Pancreas (tissue), 10 donors: Measurements from ENCODE around the gene ARL9. TPM values are rescaled to one million over a fixed set of nuclear protein-coding genes. Genes with fewer than 3 reads are reported as not detected.

Source experiments
- ATAC-seq, 4 donors: fragments of 200-7000 bp; cut with Tn5 transposase; one replicate each; pipeline versions ENCODE4 v1.8.0 to v1.9.1; 2020; ENCODE audit warnings: mild to moderate bottlenecking in 4 of 4, moderate library complexity in 4 of 4
- DNase-seq, 6 donors: peaks; one replicate each; pipeline ENCODE4 v3.0.0-alpha.2; 2020
- FAIRE-seq: peaks from 2 replicates; lab custom pipeline; 2012; peaks lifted over from hg19 to GRCh38; lab: Jason Lieb, UNC
- H3K27ac ChIP-seq, 4 donors: fragments of 200-600 bp; sonication (generic); 1 replicate in 3 of 4; 2 replicates in 1 of 4; pipeline versions ENCODE4 v1.5.0 to v1.8.0; 2020
- H3K27me3 ChIP-seq, 4 donors: fragments of 200-600 bp; one replicate each; pipeline ENCODE4 v1.8.0; 2021
- H3K36me3 ChIP-seq, 3 donors: fragments of 200-600 bp; sonication (generic) in 1 of 3; one replicate each; pipeline versions ENCODE4 v1.5.0 to v1.8.0; 2020 to 2021
- H3K4me1 ChIP-seq, 3 donors: fragments of 200-600 bp; one replicate each; pipeline ENCODE4 v1.8.0; 2021
- H3K4me3 ChIP-seq, 4 donors: fragments of 200-600 bp; sonication (generic) in 2 of 4; one replicate each; pipeline versions ENCODE4 v1.5.0 to v1.8.0; 2020 to 2021
- H3K9me3 ChIP-seq, 4 donors: fragments of 200-600 bp; one replicate each; pipeline ENCODE4 v1.8.0; 2021
- WGBS, 2 donors: extraction: QIAGEN DNeasy Blood & Tissue Kit; methylation state at CpG; one replicate each; pipeline ENCODE4 v1.1.7; 2013; 5-methylcytosine and 5-hydroxymethylcytosine counted together
- intact Hi-C, 3 donors: fragments of 100-400 bp; cut with DNase I; formaldehyde crosslinking; loops; one replicate each; pipeline versions ENCODE4 v1.11.1 to v1.14.2; 2022
- polyA plus RNA-seq, 2 donors: library from polyadenylated mRNA; stranded (reverse); fragments of 200-250 nt; gene quantifications; one replicate each; pipeline ENCODE4 v1.2.3, GENCODE V29; 2013
- total RNA-seq, 6 donors: library from RNA; stranded (reverse); fragmentation: NEBNext Ultra II Directional in 4 of 6; extraction: Animal tissue kit (Norgen Biotek cat#: 25700) in 4 of 6; gene quantifications; one replicate each; pipeline versions ENCODE4 v1.2.1 to v1.2.4, GENCODE V29; 2021 to 2023
- TF ChIP-seq, protein P1 (sequence below), 4 donors: fragments of 200-600 bp; sonication (generic) in 3 of 4; IDR thresholded peaks; one replicate each; pipeline versions ENCODE4 v1.5.0 to v1.8.0; 2021; ENCODE audit warnings: antibody characterized with exemption in 4 of 4
- donor health status: healthy with polysubstance abuse.
- donor health status: DM: no; HTN: no; CAD: no; lungs with moderate emphysema.
- donor health status: DM: no; HTN: no; CAD: no.
- donor health status: control.
- donor health status: control.
- donor health status: Bipolar disorder and iron deficiency.
- donor health status: DM: yes; HTN: yes; CAD: no.
- donor health status: DM: no; HTN: no; CAD: no.
- donor health status: DM: no; HTN: no; CAD: no.
- donor health status: DM: yes; HTN: yes; CAD: no.

The ARL9 gene
- total and polyA plus RNA-seq, 8 donors: 0.08 to 0.31 (median 0.24) TPM; not detected in 3

DNA sequence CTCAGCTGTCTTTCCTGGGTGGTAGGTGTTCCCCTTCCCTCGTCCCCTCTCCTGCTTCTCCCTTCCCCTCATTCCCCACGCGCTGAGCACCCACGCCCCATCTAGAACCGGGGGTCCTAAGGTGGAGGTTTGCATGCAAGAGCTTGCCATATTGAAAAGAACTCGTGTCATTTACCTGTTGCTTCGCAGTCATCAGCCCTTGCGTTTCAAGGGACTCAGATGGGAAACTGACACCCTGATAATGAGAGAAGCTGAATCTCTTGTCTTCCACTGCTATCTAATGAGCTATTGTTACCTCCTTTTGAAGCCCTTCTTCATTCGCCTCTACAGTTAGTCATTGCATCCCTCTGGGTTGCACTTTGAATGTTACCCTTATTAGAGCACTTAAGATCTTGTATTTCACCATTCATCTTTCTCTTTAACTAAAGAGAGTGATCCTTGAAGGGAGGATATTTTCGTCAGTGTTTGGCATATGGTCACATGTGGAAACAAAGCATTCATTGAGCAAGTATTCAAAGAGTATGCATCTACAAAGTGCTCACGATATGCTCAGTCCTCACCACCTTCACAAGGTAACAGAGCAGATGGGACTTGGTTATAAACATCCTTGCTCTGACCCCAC is 25.7 kb downstream of the ARL9 start:
- Histone ChIP-seq H3K27ac (no peak overlapping the region), H3K4me3 (peak overlapping the region; percentile 21 to 57 (median 40)), H3K9me3 (no peaks in the 10 kb centered on the region), H3K27me3 (peaks cover 0 to 8% (median 0%) of the 10 kb centered on the region in 4 donors), H3K36me3 (no peaks in the 10 kb centered on the region), H3K4me1 (peaks cover 0 to 4% (median 0%) of the 10 kb centered on the region in 3 donors)
- ATAC-seq (peak in 1 of 4 donors; percentile 13), DNase-seq (no peak), FAIRE-seq (no peak)
- WGBS, 2 donors: 26% methylated on average over 11 of the region's 11 CpGs
- TF ChIP-seq, protein P1, sequence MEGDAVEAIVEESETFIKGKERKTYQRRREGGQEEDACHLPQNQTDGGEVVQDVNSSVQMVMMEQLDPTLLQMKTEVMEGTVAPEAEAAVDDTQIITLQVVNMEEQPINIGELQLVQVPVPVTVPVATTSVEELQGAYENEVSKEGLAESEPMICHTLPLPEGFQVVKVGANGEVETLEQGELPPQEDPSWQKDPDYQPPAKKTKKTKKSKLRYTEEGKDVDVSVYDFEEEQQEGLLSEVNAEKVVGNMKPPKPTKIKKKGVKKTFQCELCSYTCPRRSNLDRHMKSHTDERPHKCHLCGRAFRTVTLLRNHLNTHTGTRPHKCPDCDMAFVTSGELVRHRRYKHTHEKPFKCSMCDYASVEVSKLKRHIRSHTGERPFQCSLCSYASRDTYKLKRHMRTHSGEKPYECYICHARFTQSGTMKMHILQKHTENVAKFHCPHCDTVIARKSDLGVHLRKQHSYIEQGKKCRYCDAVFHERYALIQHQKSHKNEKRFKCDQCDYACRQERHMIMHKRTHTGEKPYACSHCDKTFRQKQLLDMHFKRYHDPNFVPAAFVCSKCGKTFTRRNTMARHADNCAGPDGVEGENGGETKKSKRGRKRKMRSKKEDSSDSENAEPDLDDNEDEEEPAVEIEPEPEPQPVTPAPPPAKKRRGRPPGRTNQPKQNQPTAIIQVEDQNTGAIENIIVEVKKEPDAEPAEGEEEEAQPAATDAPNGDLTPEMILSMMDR (IDR thresholded peaks at IDR 0.05): no peak
- intact Hi-C loops: no loop called here

GRCh38 chr4:56531823-56532222 is 26.2 kb downstream of the ARL9 start:
- 60 to 61% methylated on average over 4 of the region's 4 CpGs for WGBS, 2 donors
- H3K27ac ChIP-seq: no peak overlapping the region
- H3K9me3 ChIP-seq: no peaks in the 10 kb centered on the region
- intact Hi-C loops: no loop called here
- ATAC-seq (no peak), DNase-seq (no peak), FAIRE-seq (no peak)
- TF ChIP-seq, protein P1 (IDR thresholded peaks at IDR 0.05): no peak
- no peaks in the 10 kb centered on the region for H3K36me3 ChIP-seq
- peaks cover 0 to 4% (median 0%) of the 10 kb centered on the region in 3 donors for H3K4me1 ChIP-seq
- H3K27me3 ChIP-seq: peaks cover 0 to 8% (median 0%) of the 10 kb centered on the region in 4 donors
- H3K4me3 ChIP-seq: no peak overlapping the region

DNA sequence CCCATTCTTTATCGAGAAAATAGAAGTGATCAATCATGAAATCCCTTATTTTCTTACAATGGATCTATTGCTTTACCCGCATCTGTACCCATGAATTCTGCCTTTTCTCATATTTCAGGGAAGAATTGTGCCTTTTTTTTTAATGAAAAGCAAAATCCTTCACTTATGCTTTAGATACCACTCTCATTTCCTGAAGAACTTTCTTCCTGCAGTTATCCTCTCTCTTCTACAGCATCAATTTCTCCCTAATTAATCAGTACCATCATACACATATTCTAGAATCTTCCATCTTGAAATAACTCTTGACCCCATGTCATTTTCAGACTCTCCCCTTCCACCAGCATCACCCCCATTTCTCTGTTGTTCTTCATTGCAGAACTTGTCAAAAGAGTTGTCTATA is 26.6 kb downstream of the ARL9 start:
- ATAC-seq: no peak
- 60 to 83% methylated on average over 2 of the region's 2 CpGs for WGBS, 2 donors
- intact Hi-C loops: no loop called here

DNA sequence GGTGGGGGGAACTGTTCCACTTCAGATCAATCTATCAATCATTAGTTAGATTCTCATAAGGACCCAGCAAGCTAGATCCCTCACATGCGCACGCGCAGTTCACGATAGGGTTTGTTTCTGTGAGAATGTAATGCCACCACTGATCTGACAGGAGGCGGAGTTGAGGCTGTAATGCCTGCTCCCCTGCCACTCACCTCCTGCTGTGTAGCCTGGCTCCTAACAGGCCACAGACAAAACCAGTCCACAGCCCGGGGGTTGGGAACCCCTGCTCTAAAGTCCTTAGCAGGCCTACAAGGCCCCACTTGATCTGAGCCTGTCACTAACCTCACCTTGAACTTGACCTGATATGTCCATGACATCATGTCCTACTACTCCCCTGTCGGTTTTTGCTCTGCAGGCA is 30.3 kb downstream of the ARL9 start:
- Histone ChIP-seq H3K27ac (no peak overlapping the region), H3K4me3 (no peak overlapping the region), H3K27me3 (peaks cover 0 to 8% (median 0%) of the 10 kb centered on the region in 4 donors), H3K9me3 (no peaks in the 10 kb centered on the region), H3K36me3 (no peaks in the 10 kb centered on the region), H3K4me1 (peaks cover 0 to 2% (median 0%) of the 10 kb centered on the region in 3 donors)
- TF ChIP-seq, protein P1 (IDR thresholded peaks at IDR 0.05): no peak
- 72 to 79% methylated on average over 7 of the region's 7 CpGs for WGBS, 2 donors
- DNase-seq (no peak), FAIRE-seq (no peak), ATAC-seq (no peak)
- intact Hi-C loops: no loop called here

More for the DNA sequence above, 26.6 kb downstream of the ARL9 start:
- Histone ChIP-seq H3K4me1 (peaks cover 0 to 4% (median 0%) of the 10 kb centered on the region in 3 donors), H3K4me3 (no peak overlapping the region), H3K9me3 (no peaks in the 10 kb centered on the region), H3K27ac (no peak overlapping the region), H3K36me3 (no peaks in the 10 kb centered on the region), H3K27me3 (peaks cover 0 to 8% (median 0%) of the 10 kb centered on the region in 4 donors)
- DNase-seq: no peak
- no peak for FAIRE-seq
- TF ChIP-seq, protein P1 (IDR thresholded peaks at IDR 0.05): no peak

DNA sequence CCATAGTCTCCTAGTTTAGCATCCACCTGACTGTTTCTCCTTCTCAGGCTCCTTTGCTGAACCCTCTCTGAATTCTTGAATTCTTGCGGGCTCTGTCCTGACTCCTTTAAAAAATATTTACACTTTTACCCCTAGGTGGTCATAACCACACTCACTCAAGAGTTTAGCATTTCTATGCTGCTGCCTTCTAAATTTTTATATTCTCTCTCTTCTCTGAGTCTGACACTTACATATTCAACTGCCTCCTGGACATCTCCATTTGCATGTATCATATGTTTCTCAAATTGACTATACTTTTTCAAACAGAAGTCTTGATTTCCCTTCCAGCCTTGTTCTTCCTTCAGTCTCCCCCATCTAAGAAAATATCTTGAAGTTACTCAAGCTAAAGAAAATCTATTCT is 31.6 kb downstream of the ARL9 start:
- TF ChIP-seq, protein P1 (IDR thresholded peaks at IDR 0.05): no peak
- FAIRE-seq: no peak
- H3K36me3 ChIP-seq: no peaks in the 10 kb centered on the region
- no peak for ATAC-seq
- H3K27ac ChIP-seq: no peak overlapping the region
- H3K9me3 ChIP-seq: no peaks in the 10 kb centered on the region
- WGBS, 2 donors: 90 to 100% methylated on average over 1 of the region's 1 CpG
- intact Hi-C loops: no loop called here
- no peak overlapping the region for H3K4me3 ChIP-seq
- peaks cover 0 to 8% (median 2%) of the 10 kb centered on the region in 4 donors for H3K27me3 ChIP-seq
- DNase-seq: no peak
- no peaks in the 10 kb centered on the region for H3K4me1 ChIP-seq
